Muscle layer of duodenum (tissue), 2 donors: Measurements from ENCODE around the gene CYP1A1.
A peak's percentile ranks its signal among the peaks of the same experiment; 100 is the strongest.
"Not testable (repeated sequence)": the region's sequence is repeated elsewhere in the genome, so short reads cannot be mapped to it uniquely, and the experiment has no call there.

Source experiments
- H3K27ac ChIP-seq: one replicate; pipeline ENCODE4 v1.7.0; 2013; ENCODE audit warnings: mild to moderate bottlenecking, low read length
- H3K27me3 ChIP-seq: one replicate; pipeline ENCODE4 v1.7.0; 2013; ENCODE audit warnings: low read depth, mild to moderate bottlenecking, control low read depth, low read length
- H3K36me3 ChIP-seq, 2 donors: one replicate each; pipeline ENCODE4 v1.7.0; 2013; ENCODE audit warnings: low read length in 2 of 2, control low read depth in 1 of 2, mild to moderate bottlenecking in 1 of 2; ENCODE audit not compliant: insufficient read depth in 2 of 2, control insufficient read depth in 1 of 2
- H3K4me1 ChIP-seq, 2 donors: one replicate each; pipeline ENCODE4 v1.7.0; 2013; ENCODE audit warnings: low read length in 2 of 2, mild to moderate bottlenecking in 2 of 2, control low read depth in 1 of 2, moderate library complexity in 1 of 2; ENCODE audit not compliant: insufficient read depth in 2 of 2, control insufficient read depth in 1 of 2
- H3K4me3 ChIP-seq, 2 donors: one replicate each; pipeline ENCODE4 v1.7.0; 2013; ENCODE audit warnings: low read length in 2 of 2, low read depth in 1 of 2, mild to moderate bottlenecking in 1 of 2
- H3K9me3 ChIP-seq, 2 donors: one replicate each; pipeline ENCODE4 v1.7.0; 2013; ENCODE audit warnings: low read length in 2 of 2, control low read depth in 1 of 2, mild to moderate bottlenecking in 1 of 2; ENCODE audit not compliant: control insufficient read depth in 1 of 2
- donor health status: healthy.

Gene CYP1A1

GRCh38 chr15:74732846-74733245, 7.5 kb upstream of the CYP1A1 start:
- Histone ChIP-seq H3K4me3 (no peak overlapping the region), H3K36me3 (no peaks in the 10 kb centered on the region), H3K27ac (no peak overlapping the region), H3K4me1 (no peaks in the 10 kb centered on the region), H3K27me3 (no peaks in the 10 kb centered on the region), H3K9me3 (no peaks in the 10 kb centered on the region)

GRCh38 chr15:74730619-74731316, 5.4 kb upstream of the CYP1A1 start:
- Histone ChIP-seq H3K27me3 (peaks cover 10% of the 10 kb centered on the region), H3K9me3 (no peaks in the 10 kb centered on the region), H3K36me3 (no peaks in the 10 kb centered on the region), H3K4me1 (peaks cover 5 to 19% of the 10 kb centered on the region in 2 donors), H3K4me3 (no peak overlapping the region), H3K27ac (no peak overlapping the region)

- not testable (repeated sequence) for H3K27ac ChIP-seq, H3K9me3 ChIP-seq, H3K4me3 ChIP-seq, H3K36me3 ChIP-seq
- H3K4me1 ChIP-seq: peaks cover 5 to 19% of the 10 kb centered on the region in 2 donors
- H3K27me3 ChIP-seq: peaks cover 10% of the 10 kb centered on the region
Measured at GRCh38 chr15:74729372-74729771, 4.0 kb upstream of the CYP1A1 start.

- not testable (repeated sequence) for H3K27ac ChIP-seq, H3K36me3 ChIP-seq, H3K9me3 ChIP-seq, H3K4me3 ChIP-seq
- Histone ChIP-seq H3K27me3 (peaks cover 10% of the 10 kb centered on the region), H3K4me1 (peaks cover 5 to 19% of the 10 kb centered on the region in 2 donors)
Measured at GRCh38 chr15:74728699-74729098, 3.4 kb upstream of the CYP1A1 start.

- no peaks in the 10 kb centered on the region for H3K9me3 ChIP-seq
- peaks cover 5 to 19% of the 10 kb centered on the region in 2 donors for H3K4me1 ChIP-seq
- H3K4me3 ChIP-seq: no peak overlapping the region
- peaks cover 10% of the 10 kb centered on the region for H3K27me3 ChIP-seq
- no peak overlapping the region for H3K27ac ChIP-seq
- H3K36me3 ChIP-seq: no peaks in the 10 kb centered on the region
Measured at GRCh38 chr15:74727727-74728126, 2.4 kb upstream of the CYP1A1 start.

- Histone ChIP-seq H3K4me1 (peaks cover 5 to 19% of the 10 kb centered on the region in 2 donors), H3K9me3 (no peaks in the 10 kb centered on the region), H3K36me3 (no peaks in the 10 kb centered on the region), H3K4me3 (peak overlapping the region in 1 of 2 donors; percentile 79), H3K27ac (no peak overlapping the region), H3K27me3 (peaks cover 10% of the 10 kb centered on the region)
Measured at GRCh38 chr15:74726774-74727164, 1.4 kb upstream of the CYP1A1 start.

- H3K36me3 ChIP-seq: no peaks in the 10 kb centered on the region
- H3K27me3 ChIP-seq: peaks cover 10% of the 10 kb centered on the region
- H3K27ac ChIP-seq: no peak overlapping the region
- H3K4me3 ChIP-seq: peak overlapping the region; percentile 53 to 79
- H3K4me1 ChIP-seq: peaks cover 5 to 19% of the 10 kb centered on the region in 2 donors
- no peaks in the 10 kb centered on the region for H3K9me3 ChIP-seq
Measured at GRCh38 chr15:74725845-74726773, 781 bp upstream of the CYP1A1 start.

- peaks cover 5 to 19% of the 10 kb centered on the region in 2 donors for H3K4me1 ChIP-seq
- H3K27me3 ChIP-seq: peaks cover 10% of the 10 kb centered on the region
- no peak overlapping the region for H3K4me3 ChIP-seq
- no peaks in the 10 kb centered on the region for H3K36me3 ChIP-seq
- H3K27ac ChIP-seq: no peak overlapping the region
- no peaks in the 10 kb centered on the region for H3K9me3 ChIP-seq
Measured at GRCh38 chr15:74724570-74725224, 631 bp downstream of the CYP1A1 start.

- Histone ChIP-seq H3K36me3 (no peaks in the 10 kb centered on the region), H3K4me3 (no peak overlapping the region), H3K9me3 (no peaks in the 10 kb centered on the region), H3K27ac (no peak overlapping the region), H3K27me3 (peaks cover 10% of the 10 kb centered on the region), H3K4me1 (peaks cover 5 to 19% of the 10 kb centered on the region in 2 donors)
Measured at GRCh38 chr15:74723754-74724334, 1.5 kb downstream of the CYP1A1 start.

GRCh38 chr15:74723187-74723586, 2.1 kb downstream of the CYP1A1 start:
- Histone ChIP-seq H3K27me3 (peaks cover 10% of the 10 kb centered on the region), H3K4me3 (no peak overlapping the region), H3K36me3 (no peaks in the 10 kb centered on the region), H3K4me1 (peaks cover 5 to 19% of the 10 kb centered on the region in 2 donors), H3K9me3 (no peaks in the 10 kb centered on the region), H3K27ac (no peak overlapping the region)

GRCh38 chr15:74722591-74722990, 2.7 kb downstream of the CYP1A1 start:
- H3K36me3 ChIP-seq: no peaks in the 10 kb centered on the region
- H3K27me3 ChIP-seq: peaks cover 8% of the 10 kb centered on the region
- no peak overlapping the region for H3K4me3 ChIP-seq
- no peaks in the 10 kb centered on the region for H3K9me3 ChIP-seq
- H3K4me1 ChIP-seq: peaks cover 5 to 16% of the 10 kb centered on the region in 2 donors
- H3K27ac ChIP-seq: no peak overlapping the region
